ENCODE results near the gene ADAMTSL5. TPM values are rescaled to one million over a fixed set of nuclear protein-coding genes. Genes with fewer than 3 reads are reported as not detected.

ADAMTSL5 gene
- total and polyA plus RNA-seq, 2 of the 8 experiments (the other 6 are each of a cell fraction or from before 2014, with no cell fraction given), result 0.82 to 0.99 TPM

- Histone ChIP-seq H4K20me1 (replicated peaks in 1 of 2; ENCODE audit: control insufficient read depth in 1 of 2, insufficient read depth in 2 of 2, low read length in 2 of 2) (peaks cover 18 to 38% of the 10 kb centered on the region in 2 experiments), H3K36me3 (ENCODE audit: control insufficient read depth in 2 of 4, insufficient read depth in 4 of 4, low read length in 3 of 4) (peaks cover 0 to 16% (median 1%) of the 10 kb centered on the region in 4 experiments; a peak in 4 of 8 replicates)
- no peak for FAIRE-seq
Measured at GRCh38 chr19:1556390-1557070, 43.7 kb upstream of the ADAMTSL5 start.

More at GRCh38 chr19:1556390-1557070, 43.7 kb upstream of the ADAMTSL5 start:
- Histone ChIP-seq H3K23ac (ENCODE audit: insufficient read length) (no peak overlapping the region), H3K4me2 (ENCODE audit: insufficient read depth in 1 of 2, low read depth in 2 of 2, low read length in 2 of 2) (no peak overlapping the region), H2BK5ac (ENCODE audit: low read depth, low read length) (no peak overlapping the region), H3K4me1 (replicated peaks in 1 of 4; ENCODE audit: control insufficient read depth in 3 of 4, insufficient read depth in 4 of 4, low read length in 3 of 4) (no peaks in the 10 kb centered on the region; a peak in 1 of 7 replicates), H3K9me3 (ENCODE audit: insufficient read depth in 2 of 2, low read depth in 1 of 2, low read length in 1 of 2) (no peaks in the 10 kb centered on the region), H3K4me3 (ENCODE audit: extremely low read depth in 1 of 4, insufficient read depth in 2 of 4, low read depth in 3 of 4, low read length in 4 of 4) (no peak overlapping the region), H2BK20ac (ENCODE audit: low read length) (no peak overlapping the region), H3K27me3 (replicated peaks in 1 of 4; ENCODE audit: control insufficient read depth in 3 of 4, extremely low read depth in 1 of 4, insufficient read depth in 3 of 4, low read length in 3 of 4) (no peaks in the 10 kb centered on the region), H2BK15ac (ENCODE audit: low read length) (no peak overlapping the region), H4K8ac (ENCODE audit: extremely low read depth, insufficient read depth, low read length) (no peak overlapping the region; the same call in 1 of the 2 replicates), H2AFZ (ENCODE audit: low read length) (no peak overlapping the region), H3K79me1 (ENCODE audit: low read depth, low read length) (peaks cover 15% of the 10 kb centered on the region), H3K4ac (replicated peaks; ENCODE audit: insufficient read length, low read depth, low read length) (no peak overlapping the region), H3K56ac (replicated peaks; ENCODE audit: insufficient read length, low read depth, low read length) (no peak overlapping the region), H3K18ac (ENCODE audit: extremely low read depth, low read length) (no peak overlapping the region), H2BK12ac (ENCODE audit: low read depth, low read length) (no peak overlapping the region), H3K27ac (ENCODE audit: low read depth, low read length) (no peak overlapping the region), H4K91ac (replicated peaks; ENCODE audit: insufficient read length, low read length) (no peak overlapping the region), H2AK5ac (ENCODE audit: low read depth, low read length) (no peak overlapping the region), H3K23me2 (ENCODE audit: low read depth, low read length) (no peaks in the 10 kb centered on the region), H3K14ac (ENCODE audit: insufficient read length) (no peak overlapping the region), H3K79me2 (ENCODE audit: control insufficient read depth in 1 of 2, insufficient read depth in 2 of 2, low read length in 2 of 2) (peaks cover 0 to 26% of the 10 kb centered on the region in 2 experiments; a peak in 2 of 4 replicates), H3K9ac (replicated peaks in 1 of 4; ENCODE audit: extremely low read depth in 1 of 4, low read depth in 3 of 4, low read length in 3 of 4) (no peak overlapping the region; a peak in 1 of 7 replicates), H4K5ac (ENCODE audit: insufficient read length, low read depth, low read length) (no peak overlapping the region), H2BK120ac (replicated peaks; ENCODE audit: low read depth, low read length) (no peak overlapping the region)
- 98% methylated on average over 21 of the region's 66 CpGs; no CpG with 5 or more reads in 1 of the 2 experiments for WGBS, 2 experiments (ENCODE audit: extremely low coverage in 1 of 2, insufficient coverage in 1 of 2, insufficient read length in 1 of 2, insufficient replicate concordance in 2 of 2, low coverage in 1 of 2, low lambda C conversion rate in 2 of 2, missing lambda C conversion rate in 1 of 2)
- ChIA-PET CTCF (ENCODE audit: partially characterized antibody) (no interaction called here), POLR2A (ENCODE audit: partially characterized antibody) (no interaction called here)
- TF ChIP-seq CBX8 (IDR thresholded peaks at IDR 0.05; ENCODE audit: borderline replicate concordance, low read depth, low read length), result no peak
- TF ChIP-seq TAF7 (optimal IDR thresholded peaks at IDR 0.05; ENCODE audit: borderline replicate concordance, low read depth, low read length), result no peak
- TF ChIP-seq RNF2 (IDR thresholded peaks at IDR 0.05; ENCODE audit: borderline replicate concordance, low read depth, low read length, missing control alignments, poor library complexity, severe bottlenecking), result no peak
- no peak for TF ChIP-seq BCL11A (IDR thresholded peaks at IDR 0.05; ENCODE audit: low read depth in 2 of 2, low read length in 2 of 2)
- no peak for TF ChIP-seq CEBPB (IDR thresholded peaks at IDR 0.05; ENCODE audit: low read depth, low read length)
- no peak for DNase-seq (ENCODE audit: low read depth in 1 of 2, low spot score in 2 of 2)
